KG1 (cell line): ENCODE measurements around the gene ZDHHC7.
"Not testable (repeated sequence)": the region's sequence is repeated elsewhere in the genome, so short reads cannot be mapped to it uniquely, and the experiment has no call there.

Source experiments
- DNase-seq: peaks from one replicate; lab custom pipeline; 2025; lab: John Stamatoyannopoulos, UW

Gene ZDHHC7

GRCh38 chr16:84938616-84939015 lies 72.7 kb downstream of the ZDHHC7 start:
- not testable (repeated sequence) for DNase-seq

GRCh38 chr16:84937196-84938005 lies 73.9 kb downstream of the ZDHHC7 start:
- DNase-seq: no peak

GRCh38 chr16:84933774-84934631 lies 77.3 kb downstream of the ZDHHC7 start:
- DNase-seq: no peak

- no peak for DNase-seq
Measured at GRCh38 chr16:84932681-84933080, 78.7 kb downstream of the ZDHHC7 start.

GRCh38 chr16:84931506-84931905 lies 79.8 kb downstream of the ZDHHC7 start:
- DNase-seq: no peak

- no peak for DNase-seq
Measured at GRCh38 chr16:84931107-84931494, 80.2 kb downstream of the ZDHHC7 start.

GRCh38 chr16:84930298-84931106 lies 80.8 kb downstream of the ZDHHC7 start:
- no peak for DNase-seq

GRCh38 chr16:84929421-84930297 lies 81.7 kb downstream of the ZDHHC7 start:
- DNase-seq: no peak

GRCh38 chr16:84928679-84929420 lies 82.5 kb downstream of the ZDHHC7 start:
- no peak for DNase-seq

GRCh38 chr16:84927621-84928591 lies 83.4 kb downstream of the ZDHHC7 start:
- DNase-seq: no peak

GRCh38 chr16:84926462-84926861 lies 84.9 kb downstream of the ZDHHC7 start:
- DNase-seq: no peak

- no peak for DNase-seq
Measured at GRCh38 chr16:84925773-84926372, 85.5 kb downstream of the ZDHHC7 start.

GRCh38 chr16:84925092-84925772 lies 86.1 kb downstream of the ZDHHC7 start:
- peak; percentile 20 for DNase-seq

GRCh38 chr16:84924331-84925091 lies 86.8 kb downstream of the ZDHHC7 start:
- DNase-seq: no peak
